Activated T-cell treated with anti-CD3 and anti-CD28 coated beads, Interleukin-2, amount 50 U/mL, for 24 hours (primary cell): ENCODE data around the gene SHKBP1.
"Not testable (repeated sequence)": the region's sequence is repeated elsewhere in the genome, so short reads cannot be mapped to it uniquely, and the experiment has no call there.

Experiments used
- DNase-seq: peaks from one replicate; pipeline ENCODE4 v3.0.0-alpha.2; 2020
- H3K27ac Mint-ChIP-seq: 2 replicates; pipeline ENCODE4 v1.8.0; 2020; ENCODE audit warnings: mild to moderate bottlenecking, mixed read lengths
- H3K27me3 Mint-ChIP-seq: 2 replicates; pipeline ENCODE4 v1.8.0; 2020; ENCODE audit warnings: mixed read lengths
- H3K36me3 Mint-ChIP-seq: 2 replicates; pipeline ENCODE4 v1.8.0; 2020; ENCODE audit warnings: low read depth, mixed read lengths
- H3K4me1 Mint-ChIP-seq: 2 replicates; pipeline ENCODE4 v1.8.0; 2020; ENCODE audit warnings: low read depth, mixed read lengths
- H3K4me3 Mint-ChIP-seq: 2 replicates; pipeline ENCODE4 v1.8.0; 2020; ENCODE audit warnings: mild to moderate bottlenecking, moderate library complexity, mixed read lengths
- H3K9me3 Mint-ChIP-seq: 2 replicates; pipeline ENCODE4 v1.8.0; 2020; ENCODE audit warnings: mixed read lengths

The SHKBP1 gene

GRCh38 chr19:40549007-40549708 lies 27.5 kb upstream of the SHKBP1 start:
- Mint-ChIP-seq H3K9me3 (peaks cover 2% of the 10 kb centered on the region), H3K4me3 (peak overlapping the region; percentile 29), H3K36me3 (no peaks in the 10 kb centered on the region), H3K4me1 (peaks cover 10% of the 10 kb centered on the region), H3K27ac (no peak overlapping the region), H3K27me3 (peaks cover 67% of the 10 kb centered on the region)
- peak; percentile 83 for DNase-seq

GRCh38 chr19:40550951-40551350 lies 25.7 kb upstream of the SHKBP1 start:
- Mint-ChIP-seq H3K27ac (no peak overlapping the region), H3K27me3 (peaks cover 81% of the 10 kb centered on the region)

GRCh38 chr19:40552848-40553247 lies 23.8 kb upstream of the SHKBP1 start:
- H3K9me3 Mint-ChIP-seq, result no peaks in the 10 kb centered on the region
- no peak for DNase-seq
- no peak overlapping the region for H3K27ac Mint-ChIP-seq
- H3K36me3 Mint-ChIP-seq, result no peaks in the 10 kb centered on the region
- H3K27me3 Mint-ChIP-seq, result peaks cover 72% of the 10 kb centered on the region
- no peak overlapping the region for H3K4me3 Mint-ChIP-seq
- peaks cover 10% of the 10 kb centered on the region for H3K4me1 Mint-ChIP-seq

More at GRCh38 chr19:40550951-40551350, 25.7 kb upstream of the SHKBP1 start:
- Mint-ChIP-seq H3K4me1 (peaks cover 10% of the 10 kb centered on the region), H3K36me3 (no peaks in the 10 kb centered on the region), H3K9me3 (peaks cover 2% of the 10 kb centered on the region), H3K4me3 (no peak overlapping the region)
- DNase-seq, result no peak

- Mint-ChIP-seq H3K4me3 (no peak overlapping the region), H3K27ac (no peak overlapping the region), H3K36me3 (no peaks in the 10 kb centered on the region), H3K27me3 (peaks cover 64% of the 10 kb centered on the region), H3K4me1 (peaks cover 5% of the 10 kb centered on the region), H3K9me3 (no peaks in the 10 kb centered on the region)
- DNase-seq, result no peak
Measured at GRCh38 chr19:40553885-40554857, 22.5 kb upstream of the SHKBP1 start.

GRCh38 chr19:40555978-40556689 lies 20.5 kb upstream of the SHKBP1 start:
- Mint-ChIP-seq H3K9me3 (no peaks in the 10 kb centered on the region), H3K27me3 (peaks cover 58% of the 10 kb centered on the region), H3K4me3 (no peak overlapping the region), H3K36me3 (no peaks in the 10 kb centered on the region), H3K4me1 (peaks cover 2% of the 10 kb centered on the region), H3K27ac (no peak overlapping the region)
- no peak for DNase-seq

- Mint-ChIP-seq H3K4me1 (peaks cover 2% of the 10 kb centered on the region), H3K27me3 (peaks cover 56% of the 10 kb centered on the region), H3K36me3 (no peaks in the 10 kb centered on the region), H3K9me3 (no peaks in the 10 kb centered on the region), H3K27ac (no peak overlapping the region), H3K4me3 (no peak overlapping the region)
- DNase-seq, result no peak
Measured at GRCh38 chr19:40556953-40557530, 19.6 kb upstream of the SHKBP1 start.

GRCh38 chr19:40559394-40559793 lies 17.3 kb upstream of the SHKBP1 start:
- Mint-ChIP-seq H3K27me3 (peaks cover 47% of the 10 kb centered on the region), H3K9me3 (no peaks in the 10 kb centered on the region), H3K36me3 (no peaks in the 10 kb centered on the region), H3K4me1 (no peaks in the 10 kb centered on the region), H3K27ac (no peak overlapping the region), H3K4me3 (no peak overlapping the region)
- DNase-seq, result no peak

- DNase-seq, result no peak
- H3K4me1 Mint-ChIP-seq, result no peaks in the 10 kb centered on the region
- H3K27me3 Mint-ChIP-seq, result peaks cover 44% of the 10 kb centered on the region
- no peak overlapping the region for H3K27ac Mint-ChIP-seq
- H3K4me3 Mint-ChIP-seq, result no peak overlapping the region
- no peaks in the 10 kb centered on the region for H3K36me3 Mint-ChIP-seq
- no peaks in the 10 kb centered on the region for H3K9me3 Mint-ChIP-seq
Measured at GRCh38 chr19:40560092-40560507, 16.6 kb upstream of the SHKBP1 start.

GRCh38 chr19:40561947-40562346 lies 14.7 kb upstream of the SHKBP1 start:
- Mint-ChIP-seq H3K27ac (no peak overlapping the region), H3K36me3 (no peaks in the 10 kb centered on the region), H3K9me3 (no peaks in the 10 kb centered on the region), H3K4me1 (peaks cover 1% of the 10 kb centered on the region), H3K27me3 (peaks cover 54% of the 10 kb centered on the region), H3K4me3 (no peak overlapping the region)
- no peak for DNase-seq

GRCh38 chr19:40564535-40564934 lies 12.1 kb upstream of the SHKBP1 start:
- not testable (repeated sequence) for DNase-seq, H3K4me1 Mint-ChIP-seq, H3K4me3 Mint-ChIP-seq, H3K36me3 Mint-ChIP-seq, H3K9me3 Mint-ChIP-seq
- peak overlapping the region; percentile 4 for H3K27ac Mint-ChIP-seq
- H3K27me3 Mint-ChIP-seq, result peaks cover 67% of the 10 kb centered on the region

GRCh38 chr19:40565355-40565754 lies 11.3 kb upstream of the SHKBP1 start:
- Mint-ChIP-seq H3K27me3 (peaks cover 62% of the 10 kb centered on the region), H3K9me3 (no peaks in the 10 kb centered on the region), H3K4me1 (peaks cover 11% of the 10 kb centered on the region), H3K4me3 (no peak overlapping the region), H3K27ac (no peak overlapping the region), H3K36me3 (no peaks in the 10 kb centered on the region)
- no peak for DNase-seq

- peaks cover 58% of the 10 kb centered on the region for H3K27me3 Mint-ChIP-seq
- H3K4me1 Mint-ChIP-seq, result peaks cover 16% of the 10 kb centered on the region
- peaks cover 3% of the 10 kb centered on the region for H3K9me3 Mint-ChIP-seq
- no peak for DNase-seq
- no peak overlapping the region for H3K4me3 Mint-ChIP-seq
- H3K36me3 Mint-ChIP-seq, result no peaks in the 10 kb centered on the region
- H3K27ac Mint-ChIP-seq, result no peak overlapping the region
Measured at GRCh38 chr19:40565910-40566495, 10.7 kb upstream of the SHKBP1 start.

- Mint-ChIP-seq H3K9me3 (peaks cover 3% of the 10 kb centered on the region), H3K27me3 (peaks cover 54% of the 10 kb centered on the region), H3K4me3 (peak overlapping the region; percentile 27), H3K36me3 (no peaks in the 10 kb centered on the region), H3K27ac (no peak overlapping the region), H3K4me1 (peaks cover 17% of the 10 kb centered on the region)
- DNase-seq, result no peak
Measured at GRCh38 chr19:40567040-40567749, 9.5 kb upstream of the SHKBP1 start.
